OCI-LY3 (cell line): ENCODE measurements around the gene HMX3.

ENCODE experiments used
- EZH2phosphoT487 ChIP-seq: fragments of 200-600 bp; shearing (Covaris generic); IDR thresholded peaks from 2 replicates; pipeline ENCODE4 v1.6.1; 2018; ENCODE audit warnings: antibody characterized with exemption, mixed run types, low read depth
- TF ChIP-seq, protein P1 (sequence below): fragments of 200-600, 300-600 bp; sonication (generic); IDR thresholded peaks from 2 replicates; pipeline ENCODE4 v1.5.1; 2014; ENCODE audit warnings: antibody characterized with exemption, low read length, low read depth

DNA sequence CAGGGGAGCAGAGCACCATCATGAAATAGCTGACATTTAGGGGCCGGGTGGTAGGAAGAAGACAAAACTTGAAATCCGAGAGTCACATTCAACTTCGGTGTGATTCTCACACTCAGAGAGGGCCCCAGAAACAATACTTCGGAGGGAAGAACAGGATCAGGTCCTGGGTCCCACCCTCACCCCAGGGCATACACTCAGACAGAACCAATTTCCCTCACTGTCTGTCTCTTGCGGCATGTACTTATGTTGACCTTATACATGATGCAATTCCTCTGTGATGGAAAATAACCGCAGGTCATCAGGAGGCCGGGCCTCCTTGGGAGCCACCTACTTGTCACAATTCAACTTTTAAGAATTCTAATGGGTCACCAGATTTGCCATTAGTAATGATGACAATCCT, 26.3 kb upstream of the HMX3 start:
- TF ChIP-seq, protein P1, sequence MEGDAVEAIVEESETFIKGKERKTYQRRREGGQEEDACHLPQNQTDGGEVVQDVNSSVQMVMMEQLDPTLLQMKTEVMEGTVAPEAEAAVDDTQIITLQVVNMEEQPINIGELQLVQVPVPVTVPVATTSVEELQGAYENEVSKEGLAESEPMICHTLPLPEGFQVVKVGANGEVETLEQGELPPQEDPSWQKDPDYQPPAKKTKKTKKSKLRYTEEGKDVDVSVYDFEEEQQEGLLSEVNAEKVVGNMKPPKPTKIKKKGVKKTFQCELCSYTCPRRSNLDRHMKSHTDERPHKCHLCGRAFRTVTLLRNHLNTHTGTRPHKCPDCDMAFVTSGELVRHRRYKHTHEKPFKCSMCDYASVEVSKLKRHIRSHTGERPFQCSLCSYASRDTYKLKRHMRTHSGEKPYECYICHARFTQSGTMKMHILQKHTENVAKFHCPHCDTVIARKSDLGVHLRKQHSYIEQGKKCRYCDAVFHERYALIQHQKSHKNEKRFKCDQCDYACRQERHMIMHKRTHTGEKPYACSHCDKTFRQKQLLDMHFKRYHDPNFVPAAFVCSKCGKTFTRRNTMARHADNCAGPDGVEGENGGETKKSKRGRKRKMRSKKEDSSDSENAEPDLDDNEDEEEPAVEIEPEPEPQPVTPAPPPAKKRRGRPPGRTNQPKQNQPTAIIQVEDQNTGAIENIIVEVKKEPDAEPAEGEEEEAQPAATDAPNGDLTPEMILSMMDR, result no peak
- no peak for TF ChIP-seq EZH2phosphoT487
